Ishikawa (cell line): ENCODE measurements around the gene GALNTL6.

ENCODE experiments used
- CREB1 ChIP-seq: IDR thresholded peaks from 2 replicates; pipeline ENCODE4 v1.6.1; 2012; ENCODE audit warnings: low read depth
- EP300 ChIP-seq: IDR thresholded peaks from 2 replicates; pipeline ENCODE4 v1.6.1; 2012; ENCODE audit warnings: borderline replicate concordance
- RAD21 ChIP-seq: IDR thresholded peaks from 2 replicates; pipeline ENCODE4 v1.6.1; 2012; ENCODE audit warnings: low read depth

DNA sequence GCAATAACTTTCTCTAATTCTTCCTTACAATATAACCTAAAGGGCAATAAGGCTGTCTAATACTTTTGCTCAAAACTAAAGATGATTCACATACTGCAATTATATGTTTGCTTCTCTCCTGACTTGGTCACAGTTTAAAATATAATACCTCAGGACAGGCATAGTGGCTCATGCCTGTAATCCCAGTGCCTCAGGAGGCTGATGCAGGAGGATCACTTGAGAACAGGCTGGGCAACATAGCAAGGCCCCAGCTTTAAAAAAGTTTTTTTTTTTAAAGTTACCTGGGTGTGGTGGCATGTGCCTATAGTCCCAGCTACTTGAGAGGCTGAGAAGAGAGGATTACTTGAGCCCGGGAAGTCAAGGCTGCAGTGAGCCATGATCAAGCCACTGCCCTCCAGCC is 1125.7 kb downstream of the GALNTL6 start:
- TF ChIP-seq CREB1 (no peak), RAD21 (no peak), EP300 (no peak)
